ENCODE measurements around the gene SERPINB2.

SERPINB2 gene, protein sequence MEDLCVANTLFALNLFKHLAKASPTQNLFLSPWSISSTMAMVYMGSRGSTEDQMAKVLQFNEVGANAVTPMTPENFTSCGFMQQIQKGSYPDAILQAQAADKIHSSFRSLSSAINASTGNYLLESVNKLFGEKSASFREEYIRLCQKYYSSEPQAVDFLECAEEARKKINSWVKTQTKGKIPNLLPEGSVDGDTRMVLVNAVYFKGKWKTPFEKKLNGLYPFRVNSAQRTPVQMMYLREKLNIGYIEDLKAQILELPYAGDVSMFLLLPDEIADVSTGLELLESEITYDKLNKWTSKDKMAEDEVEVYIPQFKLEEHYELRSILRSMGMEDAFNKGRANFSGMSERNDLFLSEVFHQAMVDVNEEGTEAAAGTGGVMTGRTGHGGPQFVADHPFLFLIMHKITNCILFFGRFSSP

GRCh38 chr18:63887424-63887823 lies at the start of gene SERPINB2:
Gene SERPINB2 (plus strand): TSS chr18:63887705. CDS start chr18:63891445, 3,740 bp downstream.
- no peak for DNase-seq

- no peak for DNase-seq
Observed at GRCh38 chr18:63843008-63843407, 44.5 kb upstream of the SERPINB2 start.

- no peak for DNase-seq
Observed at GRCh38 chr18:63844254-63844653, 43.3 kb upstream of the SERPINB2 start.

GRCh38 chr18:63848159-63848558 lies 39.3 kb upstream of the SERPINB2 start:
- peak; percentile 14 for DNase-seq

GRCh38 chr18:63850020-63850419 lies 37.5 kb upstream of the SERPINB2 start:
- DNase-seq: no peak

DNA sequence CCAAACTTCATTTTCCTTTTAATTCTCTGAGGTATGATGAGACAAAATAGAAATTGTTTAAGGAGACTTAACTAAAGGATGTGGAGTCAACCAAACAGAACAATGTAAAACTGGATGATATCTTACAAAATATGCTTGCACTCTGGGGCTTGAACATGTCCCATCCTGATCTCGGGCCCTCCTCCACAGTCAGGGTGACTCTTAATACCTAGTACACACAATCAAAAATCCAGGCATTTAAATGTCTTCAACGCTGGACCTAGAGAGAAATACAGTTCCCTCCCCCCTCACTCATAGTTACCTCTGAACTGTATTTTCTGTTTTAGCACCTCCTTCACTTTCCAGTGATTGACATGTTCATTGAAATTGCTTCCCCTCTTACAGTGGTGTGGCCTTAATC lies 36.9 kb upstream of the SERPINB2 start:
- no peak for DNase-seq

DNA sequence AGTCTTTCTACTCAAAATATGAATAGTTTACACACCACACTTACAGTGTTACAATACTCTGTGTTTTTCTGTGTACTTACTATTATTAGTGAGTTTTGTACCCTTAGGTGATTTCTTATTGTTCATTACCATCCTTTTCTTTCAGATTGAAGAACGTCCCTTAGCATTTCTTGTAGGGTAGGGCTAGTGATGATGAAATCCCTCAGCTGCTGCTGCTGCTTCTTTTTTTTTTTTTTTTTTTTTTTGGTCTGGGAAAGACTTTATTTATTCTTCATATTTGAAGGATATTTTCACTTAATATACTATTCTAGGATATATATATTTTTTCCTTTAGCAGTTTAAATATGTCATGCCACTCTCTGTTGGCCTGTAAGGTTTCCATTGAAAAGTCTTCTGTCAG lies 29.0 kb upstream of the SERPINB2 start:
- DNase-seq: no peak

DNA sequence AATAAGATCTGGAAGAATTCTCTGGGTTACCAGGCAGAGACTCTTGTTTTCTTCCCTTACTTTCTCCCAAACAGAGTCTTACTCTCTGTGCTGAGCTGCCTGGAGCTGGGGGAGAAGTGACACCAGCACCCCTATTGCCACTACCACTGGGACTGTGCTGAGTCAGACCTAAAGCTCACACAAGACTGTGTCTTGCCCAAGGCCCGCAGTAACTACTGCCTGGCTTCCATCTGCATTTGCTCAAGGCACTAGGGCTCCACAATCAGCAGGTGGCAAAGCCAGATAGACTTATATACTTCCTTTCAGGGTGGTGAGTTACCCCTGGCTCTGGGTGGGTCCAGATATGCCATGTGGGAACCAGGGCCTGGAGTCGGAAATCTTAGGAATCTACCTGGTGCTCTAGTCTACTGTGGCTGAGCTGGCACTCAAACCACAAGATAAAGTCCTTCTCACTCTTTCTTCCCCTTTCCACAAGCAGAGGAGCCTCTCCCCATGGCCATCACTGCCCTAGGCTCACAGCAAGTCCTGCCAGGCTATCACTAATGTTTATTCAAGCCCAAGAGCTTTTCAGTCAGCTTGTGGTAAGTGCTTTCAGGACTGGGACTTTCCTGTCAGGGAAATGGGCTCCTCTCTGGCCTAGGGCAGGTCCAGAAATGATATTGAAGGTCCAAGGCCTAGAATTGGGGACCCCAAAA lies 27.6 kb upstream of the SERPINB2 start:
- DNase-seq: no peak

- DNase-seq: no peak
Observed at GRCh38 chr18:63860531-63860930, 27.0 kb upstream of the SERPINB2 start.

DNA sequence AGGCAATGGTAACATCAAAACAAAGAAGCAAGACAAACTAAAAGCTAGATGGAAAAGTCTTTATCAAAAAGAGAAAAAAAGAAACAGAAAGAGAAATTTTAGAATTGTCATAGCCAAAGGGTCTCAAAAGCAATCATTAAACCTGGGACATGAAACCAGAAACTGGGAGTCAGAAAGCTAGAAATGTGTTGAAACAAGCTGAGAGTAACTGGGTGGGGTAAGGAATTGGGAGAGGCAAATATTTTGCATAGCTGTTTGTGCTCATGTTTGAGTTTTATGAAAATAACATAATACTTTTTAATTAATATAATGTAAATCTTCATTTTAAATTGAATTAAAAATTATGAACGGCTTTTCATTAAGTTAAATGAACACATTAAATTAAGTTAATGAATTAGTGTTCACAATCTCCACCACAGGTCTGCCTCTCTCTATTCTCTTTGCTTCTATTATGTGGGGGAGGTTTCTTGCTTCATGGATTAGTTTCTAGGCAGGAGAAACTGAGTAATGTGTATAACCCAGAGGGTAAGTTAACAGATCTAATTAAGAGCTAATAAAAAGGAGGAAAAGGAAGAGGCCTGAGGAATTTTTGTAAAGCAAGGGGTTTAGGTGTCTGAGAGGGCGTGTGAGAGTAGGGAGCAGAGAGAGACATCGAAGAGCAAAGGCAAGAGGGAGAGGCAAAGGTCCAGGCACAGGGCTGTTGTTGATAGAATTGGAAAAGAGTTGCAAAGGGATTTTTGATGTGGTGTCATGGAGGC lies 20.0 kb upstream of the SERPINB2 start:
- DNase-seq: no peak

DNA sequence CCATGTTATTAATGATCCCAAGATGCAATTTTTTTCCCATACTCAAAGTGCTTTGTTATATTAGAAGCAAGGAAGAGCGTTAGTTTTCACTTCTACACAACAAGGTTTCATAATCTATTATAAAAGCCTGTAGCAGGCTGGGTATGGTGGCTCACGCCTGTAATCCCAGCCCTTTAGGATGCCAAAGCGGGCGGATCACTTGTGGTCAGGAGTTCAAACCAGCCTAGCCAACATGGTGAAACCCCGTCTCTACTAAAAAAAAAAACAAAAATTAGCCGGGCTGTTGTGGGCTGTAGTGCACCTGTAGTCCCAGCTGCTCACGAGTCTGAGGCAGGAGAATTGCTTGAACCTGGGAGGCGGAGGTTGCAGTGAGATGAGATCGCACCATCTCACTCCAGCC lies 19.0 kb upstream of the SERPINB2 start:
- DNase-seq: no peak

GRCh38 chr18:63869374-63869773 lies 18.1 kb upstream of the SERPINB2 start:
- DNase-seq: no peak

DNA sequence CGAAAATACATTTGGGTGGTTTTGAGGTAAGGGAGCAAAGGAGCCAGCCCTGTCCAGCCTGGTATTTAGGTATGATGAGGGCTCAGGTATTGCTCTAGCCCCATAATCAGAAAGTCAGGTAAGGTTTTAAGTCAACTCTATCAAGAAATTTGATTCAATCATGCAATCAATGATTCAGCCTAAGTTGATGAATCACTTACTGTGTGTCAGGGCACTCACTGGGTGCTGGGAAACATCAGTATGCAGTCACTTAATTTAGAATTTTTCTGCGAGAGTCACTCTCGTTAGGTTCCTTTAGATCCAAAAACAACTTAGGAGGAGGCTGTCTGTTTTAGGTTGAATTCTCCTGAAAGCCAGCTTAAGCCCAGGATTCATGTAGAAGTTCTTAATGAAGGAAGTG lies 17.7 kb upstream of the SERPINB2 start:
- no peak for DNase-seq

DNA sequence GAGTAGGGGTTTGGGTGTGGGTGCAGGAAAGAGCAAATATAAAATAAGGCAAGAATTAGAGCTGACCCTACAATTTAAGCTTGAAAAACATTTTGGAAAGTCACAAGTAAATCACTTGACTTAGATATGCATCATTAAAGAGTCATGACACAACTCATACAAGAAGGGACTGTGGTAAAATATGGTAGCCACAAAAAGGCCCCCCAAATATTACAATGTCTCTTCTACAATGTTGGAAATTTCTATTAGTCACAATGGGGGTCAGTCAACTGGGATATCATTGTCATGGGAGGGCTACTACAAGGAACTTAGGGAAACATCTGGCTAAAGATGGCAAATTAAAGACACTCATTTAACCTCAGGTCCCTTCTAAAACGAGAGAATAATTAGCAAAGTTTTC lies 15.7 kb upstream of the SERPINB2 start:
- no peak for DNase-seq

DNA sequence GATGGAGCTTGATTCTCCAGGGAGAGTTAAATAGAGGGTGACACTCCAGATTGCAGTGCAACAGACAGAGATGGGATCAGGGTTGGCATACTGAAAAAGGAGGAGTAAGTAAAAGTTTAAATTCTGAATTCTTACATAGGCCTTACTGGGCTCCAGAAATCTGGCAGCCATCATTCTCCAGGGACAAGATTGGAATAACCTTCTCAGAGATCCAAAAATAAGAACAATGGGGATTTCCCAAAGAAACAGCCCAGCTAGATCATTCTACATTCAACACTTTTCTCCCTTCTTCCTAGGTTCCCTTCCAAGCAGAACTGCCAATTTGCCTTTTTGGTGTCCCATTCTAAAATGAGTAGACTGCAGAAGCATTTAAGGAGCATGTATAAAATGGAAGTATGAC lies 14.9 kb upstream of the SERPINB2 start:
- no peak for DNase-seq

GRCh38 chr18:63878343-63878742 lies 9.2 kb upstream of the SERPINB2 start:
- no peak for DNase-seq

GRCh38 chr18:63878925-63879324 lies 8.6 kb upstream of the SERPINB2 start:
- DNase-seq: no peak

DNA sequence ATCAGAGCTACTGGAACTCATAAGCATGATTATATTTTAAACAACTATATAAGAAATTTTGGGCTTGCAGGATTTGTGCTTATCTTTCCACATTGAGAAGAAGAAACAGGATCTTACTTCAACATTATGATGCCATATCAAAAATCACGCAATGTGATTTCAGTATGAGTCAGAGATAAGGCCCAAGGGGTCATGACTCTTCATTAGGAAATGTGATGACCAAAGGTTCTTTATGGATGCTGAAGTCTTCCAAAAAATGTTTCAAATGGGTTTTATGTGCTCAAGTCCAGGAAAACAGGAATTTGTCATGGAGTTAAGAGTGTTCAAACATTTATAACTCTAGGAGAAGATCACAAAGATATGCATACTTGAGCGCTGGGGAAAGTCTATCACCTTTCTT lies 7.8 kb upstream of the SERPINB2 start:
- no peak for DNase-seq

DNA sequence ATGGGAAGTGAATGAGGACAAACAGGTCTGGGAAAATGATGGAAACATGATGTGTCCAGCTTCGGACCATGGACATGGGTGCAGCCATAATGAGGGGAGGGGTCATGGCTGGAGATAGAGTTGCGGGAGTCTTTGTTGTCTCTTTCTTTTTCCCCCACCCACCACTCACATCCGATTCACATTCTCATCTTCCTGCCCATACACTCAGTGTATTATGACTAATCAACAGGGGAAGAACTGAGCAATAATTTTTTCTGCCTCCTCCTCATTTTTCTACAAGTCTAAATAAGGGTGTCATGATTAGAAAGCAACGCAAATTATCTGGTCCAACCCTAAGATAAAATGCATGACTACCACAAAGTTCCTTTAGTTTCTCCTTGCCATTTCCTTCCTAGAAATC lies 5.7 kb upstream of the SERPINB2 start:
- no peak for DNase-seq

DNA sequence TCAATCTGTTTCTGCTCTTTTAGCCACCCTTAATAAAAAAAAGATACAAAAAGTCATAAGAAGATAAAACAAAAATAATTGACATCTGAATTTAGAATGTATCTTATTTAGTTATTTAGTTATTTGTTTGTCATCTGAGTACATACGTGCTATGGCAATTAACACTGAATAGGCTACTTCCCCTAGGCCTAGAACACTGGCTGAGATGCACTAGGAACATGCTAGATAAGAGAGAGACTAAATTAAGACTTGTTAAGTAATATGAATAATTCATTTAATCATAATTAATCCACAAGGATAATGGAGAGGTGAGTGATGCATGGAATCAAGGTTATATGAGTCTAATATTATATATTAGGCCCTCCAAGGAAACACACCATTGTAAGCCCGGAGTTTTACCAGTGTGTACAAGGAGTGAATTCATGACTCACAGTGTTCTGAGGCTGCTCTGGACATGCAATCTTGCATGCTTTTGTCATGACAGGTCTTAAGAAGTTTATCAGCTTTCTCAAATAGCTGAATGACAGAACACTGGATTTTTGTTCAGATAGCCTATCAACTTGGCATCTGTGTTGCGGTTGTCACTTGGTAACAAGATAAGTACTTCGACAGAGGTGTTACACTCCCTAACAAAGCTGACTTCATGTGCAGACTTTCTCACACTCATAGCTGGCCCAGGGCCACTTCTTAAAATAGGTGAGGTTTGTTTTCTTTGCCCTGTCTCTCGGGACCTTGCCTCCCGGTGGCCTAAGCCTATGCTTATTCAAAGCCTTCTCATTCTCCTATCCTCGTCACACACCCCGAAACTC lies 5.0 kb upstream of the SERPINB2 start:
- no peak for DNase-seq

GRCh38 chr18:63883617-63884016 lies 3.9 kb upstream of the SERPINB2 start:
- no peak for DNase-seq

GRCh38 chr18:63888470-63889190 lies 1.1 kb downstream of the SERPINB2 start:
- no peak for DNase-seq

Data from NCI-H2171 (cell line).